HG03354 (cell line): ENCODE measurements around the gene DUOXA2.
A peak's percentile ranks its signal among the peaks of the same experiment; 100 is the strongest.

Experiments
- ATAC-seq: cut with Tn5 transposase; IDR thresholded peaks from one replicate; pipeline ENCODE4 v1.9.1; 2021; ENCODE audit warnings: mild to moderate bottlenecking; ENCODE audit not compliant: unreplicated experiment, poor library complexity, severe bottlenecking

The DUOXA2 gene

GRCh38 chr15:45150481-45150880 lies 36.4 kb downstream of the DUOXA2 start:
- no peak for ATAC-seq

GRCh38 chr15:45150997-45151396 lies 36.9 kb downstream of the DUOXA2 start:
- no peak for ATAC-seq

GRCh38 chr15:45151998-45152828 lies 38.1 kb downstream of the DUOXA2 start:
- no peak for ATAC-seq

GRCh38 chr15:45155739-45156138 lies 41.6 kb downstream of the DUOXA2 start:
- no peak for ATAC-seq

- ATAC-seq, result no peak
Measured at GRCh38 chr15:45156744-45157455, 42.8 kb downstream of the DUOXA2 start.

- no peak for ATAC-seq
Measured at GRCh38 chr15:45157974-45158373, 43.8 kb downstream of the DUOXA2 start.

- no peak for ATAC-seq
Measured at GRCh38 chr15:45161666-45162065, 47.5 kb downstream of the DUOXA2 start.

- no peak for ATAC-seq
Measured at GRCh38 chr15:45162771-45163507, 48.8 kb downstream of the DUOXA2 start.

- no peak for ATAC-seq
Measured at GRCh38 chr15:45163508-45163856, 49.4 kb downstream of the DUOXA2 start.

- no peak for ATAC-seq
Measured at GRCh38 chr15:45164914-45165313, 50.8 kb downstream of the DUOXA2 start.

- no peak for ATAC-seq
Measured at GRCh38 chr15:45165536-45165935, 51.4 kb downstream of the DUOXA2 start.

- peak; percentile 95 for ATAC-seq
Measured at GRCh38 chr15:45166834-45167630, 52.9 kb downstream of the DUOXA2 start.

- no peak for ATAC-seq
Measured at GRCh38 chr15:45167631-45168205, 53.6 kb downstream of the DUOXA2 start.
